Breast epithelium (tissue), 3 donors: ENCODE measurements around the gene THSD4.

Experiments
- CTCF ChIP-seq, 3 donors: fragments of 450-650 bp; IDR thresholded peaks; one replicate each; pipeline ENCODE4 v1.5.1; 2016 to 2017; ENCODE audit warnings: antibody characterized with exemption in 3 of 3, mild to moderate bottlenecking in 3 of 3, moderate library complexity in 3 of 3
- POLR2A ChIP-seq: fragments of 450-650 bp; IDR thresholded peaks from one replicate; pipeline ENCODE4 v1.6.1; 2016; ENCODE audit warnings: antibody characterized with exemption, mild to moderate bottlenecking, moderate library complexity

GRCh38 chr15:71612869-71613268 is 497.6 kb downstream of the THSD4 start:
- TF ChIP-seq CTCF (IDR thresholded peaks at IDR 0.05) (no peak), POLR2A (no peak)
